ENCODE results near the gene ZNF267.
"Not testable (repeated sequence)": the region's sequence is repeated elsewhere in the genome, so short reads cannot be mapped to it uniquely, and the experiment has no call there.

The ZNF267 gene

GRCh38 chr16:31873556-31874365 lies at the start of gene ZNF267:
TSS of gene ZNF267 (plus strand) at chr16:31873807. CDS start at chr16:31873967, 160 bp downstream.
- peak; percentile 94 for DNase-seq

- no peak for DNase-seq
Observed at GRCh38 chr16:31833047-31833446, 40.6 kb upstream of the ZNF267 start.

DNA sequence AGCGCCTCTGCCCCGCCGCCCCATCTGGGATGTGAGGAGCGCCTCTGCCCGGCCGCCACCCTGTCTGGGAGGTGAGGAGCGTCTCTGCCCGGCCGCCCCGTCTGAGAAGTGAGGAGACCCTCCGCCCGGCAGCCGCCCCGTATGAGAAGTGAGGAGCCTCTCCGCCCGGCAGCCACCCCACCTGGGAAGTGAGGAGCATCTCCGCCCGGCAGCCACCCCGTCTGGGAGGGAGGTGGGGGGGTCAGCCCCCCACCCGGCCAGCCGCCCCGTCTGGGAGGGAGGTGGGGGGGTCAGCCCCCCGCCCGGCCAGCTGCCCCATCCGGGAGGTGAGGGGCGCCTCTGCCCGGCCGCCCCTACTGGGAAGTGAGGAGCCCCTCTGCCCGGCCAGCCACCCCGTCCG lies 37.2 kb upstream of the ZNF267 start:
- DNase-seq, result not testable (repeated sequence)

DNA sequence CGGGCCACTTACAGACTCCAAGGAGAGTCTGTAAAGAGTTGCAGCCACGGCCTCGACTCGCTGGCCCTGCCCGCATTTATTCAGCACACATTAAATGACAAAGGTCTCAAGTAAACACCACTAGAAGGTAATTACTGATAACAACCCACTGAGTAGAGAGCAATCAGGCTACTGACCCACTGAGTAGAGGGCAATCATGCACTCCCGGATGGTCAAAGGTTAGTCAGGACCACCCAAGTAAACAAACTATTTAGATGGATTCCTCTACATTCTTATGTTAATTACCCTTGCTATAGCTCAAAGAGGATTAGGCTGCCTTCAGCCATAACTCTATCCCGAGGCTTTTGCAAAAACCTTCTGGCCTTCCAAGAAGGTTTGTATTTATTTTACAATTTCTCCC lies 30.7 kb upstream of the ZNF267 start:
- no peak for DNase-seq

GRCh38 chr16:31848572-31848971 lies 25.0 kb upstream of the ZNF267 start:
- not testable (repeated sequence) for DNase-seq

- no peak for DNase-seq
Observed at GRCh38 chr16:31853291-31853690, 20.3 kb upstream of the ZNF267 start.

GRCh38 chr16:31860508-31860907 lies 13.1 kb upstream of the ZNF267 start:
- no peak for DNase-seq

DNA sequence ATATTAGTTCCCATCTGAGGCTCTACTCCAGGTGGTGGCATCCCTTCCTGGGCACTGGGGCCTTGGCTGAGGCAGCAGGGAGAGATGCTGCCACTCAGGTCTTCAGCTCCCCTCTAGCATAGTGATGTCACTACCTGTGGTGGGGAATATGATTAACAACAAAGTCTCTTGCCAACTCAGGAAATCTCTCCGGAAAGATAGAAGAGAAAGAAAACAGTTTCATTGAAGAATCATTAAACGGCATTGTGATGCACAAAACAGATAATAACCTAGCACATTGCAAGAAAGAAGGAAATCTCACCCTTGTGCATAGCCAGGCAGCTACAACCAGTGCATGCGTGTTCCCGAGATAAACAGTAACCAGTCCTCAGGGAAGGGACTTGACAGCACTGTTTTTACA lies 12.2 kb upstream of the ZNF267 start:
- no peak for DNase-seq

DNA sequence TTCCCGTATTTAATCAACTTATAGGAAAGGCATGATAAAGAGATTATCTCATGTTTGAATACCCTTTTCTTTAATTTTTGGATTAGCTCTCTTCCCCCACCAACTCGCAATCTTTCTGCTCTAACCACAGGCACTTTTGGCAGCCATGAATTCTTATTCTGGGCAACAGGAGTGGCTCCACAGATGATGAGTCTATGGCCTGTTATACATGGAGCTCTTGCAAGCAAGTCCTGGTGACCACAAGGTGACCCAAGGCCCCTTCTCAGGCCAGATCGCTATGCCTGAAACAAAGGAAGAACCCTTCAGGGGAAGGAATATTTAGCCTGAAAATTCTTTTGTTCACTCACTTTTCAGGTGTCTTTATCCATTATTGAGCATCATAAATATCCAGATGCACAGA lies 10.8 kb upstream of the ZNF267 start:
- no peak for DNase-seq

DNA sequence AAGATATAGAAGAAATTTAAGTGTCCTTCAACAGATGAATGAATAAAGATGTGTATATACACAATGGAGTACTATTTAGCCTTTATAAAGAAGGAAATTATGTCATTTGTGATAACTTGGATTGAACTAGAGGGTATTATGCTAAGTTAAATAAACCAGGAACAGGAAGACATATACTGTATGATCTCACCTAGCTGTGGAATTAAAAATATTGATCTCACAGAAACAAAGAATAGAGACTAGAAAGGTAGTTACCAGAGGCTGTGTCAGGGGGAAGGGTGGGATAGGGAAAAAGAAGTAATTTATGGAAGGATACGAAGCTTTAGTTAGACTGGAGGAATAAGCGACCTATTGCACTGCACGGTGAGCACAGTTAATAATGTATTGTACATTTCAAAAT lies 5.4 kb upstream of the ZNF267 start:
- DNase-seq, result no peak

GRCh38 chr16:31868691-31869167 lies 4.9 kb upstream of the ZNF267 start:
- DNase-seq, result peak; percentile 93

DNA sequence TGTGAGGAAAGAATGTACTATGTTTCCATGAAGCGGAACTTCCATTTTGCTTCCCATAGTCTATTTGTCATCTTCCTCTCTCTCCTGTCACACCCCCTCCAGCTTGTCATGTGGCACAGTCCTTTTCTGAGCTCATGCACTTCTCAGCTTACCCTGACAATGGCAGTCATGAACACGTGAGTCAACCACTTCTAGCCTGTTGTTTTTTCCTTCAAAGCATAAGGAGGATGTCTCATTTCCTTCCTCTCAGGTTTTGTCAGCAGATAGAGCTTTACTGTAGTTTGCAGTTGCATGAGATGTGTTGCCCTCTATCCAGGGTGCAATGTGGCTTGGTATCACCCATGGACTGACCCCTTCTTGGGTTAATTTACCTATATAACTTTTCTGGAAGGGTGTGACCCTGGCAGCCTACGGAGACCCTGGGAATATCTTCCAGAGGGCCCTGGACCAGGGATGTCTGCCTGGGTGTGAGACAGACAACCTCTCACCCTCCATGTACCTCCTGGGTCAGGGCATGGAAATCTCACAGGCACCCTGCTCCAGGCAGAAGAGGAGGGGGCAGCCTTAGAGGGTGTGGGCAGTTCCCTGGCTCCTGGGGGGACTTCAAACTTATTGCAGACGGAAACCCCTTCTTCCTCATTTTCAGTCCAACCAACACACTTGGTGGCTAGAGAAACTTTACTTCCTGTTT lies 4.0 kb upstream of the ZNF267 start:
- DNase-seq, result no peak

DNA sequence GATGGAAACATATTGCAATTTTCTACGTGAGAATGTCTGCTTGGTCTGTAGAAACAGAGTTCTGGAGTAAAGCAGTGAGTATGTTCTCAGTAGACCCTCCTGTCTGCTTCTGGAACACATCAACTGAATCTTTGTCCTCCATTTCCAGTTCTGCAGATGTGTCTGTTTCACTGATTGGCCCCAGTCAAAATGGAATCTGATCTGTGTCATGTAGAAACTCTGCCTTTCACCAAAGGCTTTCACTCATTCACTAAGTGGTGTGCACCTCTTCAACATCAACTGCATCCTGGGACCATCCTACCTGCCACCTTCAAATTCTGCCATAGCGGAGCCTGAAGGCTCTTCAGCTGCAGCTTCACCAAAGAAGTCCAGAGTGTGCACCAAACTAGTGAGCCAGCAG lies 2.8 kb upstream of the ZNF267 start:
- DNase-seq, result no peak

- DNase-seq, result no peak
Observed at GRCh38 chr16:31871510-31871909, 2.1 kb upstream of the ZNF267 start.

DNA sequence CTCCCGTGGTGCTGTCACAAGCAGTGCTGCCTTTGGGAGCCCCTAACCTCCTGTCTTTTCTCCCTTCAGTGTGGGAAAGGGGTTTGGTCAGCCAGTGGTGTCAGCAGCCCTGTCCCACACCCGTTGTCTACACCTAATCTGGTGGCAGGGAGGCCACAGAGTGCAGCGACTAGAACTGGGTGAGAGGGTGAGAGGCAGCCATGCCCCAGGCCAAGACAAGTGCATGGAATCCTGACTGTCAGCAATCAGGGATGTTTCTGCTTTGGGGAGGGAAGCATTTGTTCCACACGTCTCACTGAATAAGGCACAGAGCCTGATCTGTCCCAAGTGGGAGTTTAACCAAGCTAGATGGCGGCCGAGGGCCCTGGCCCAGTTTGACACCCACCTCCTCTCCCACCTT lies 1.4 kb upstream of the ZNF267 start:
- DNase-seq, result no peak

DNA sequence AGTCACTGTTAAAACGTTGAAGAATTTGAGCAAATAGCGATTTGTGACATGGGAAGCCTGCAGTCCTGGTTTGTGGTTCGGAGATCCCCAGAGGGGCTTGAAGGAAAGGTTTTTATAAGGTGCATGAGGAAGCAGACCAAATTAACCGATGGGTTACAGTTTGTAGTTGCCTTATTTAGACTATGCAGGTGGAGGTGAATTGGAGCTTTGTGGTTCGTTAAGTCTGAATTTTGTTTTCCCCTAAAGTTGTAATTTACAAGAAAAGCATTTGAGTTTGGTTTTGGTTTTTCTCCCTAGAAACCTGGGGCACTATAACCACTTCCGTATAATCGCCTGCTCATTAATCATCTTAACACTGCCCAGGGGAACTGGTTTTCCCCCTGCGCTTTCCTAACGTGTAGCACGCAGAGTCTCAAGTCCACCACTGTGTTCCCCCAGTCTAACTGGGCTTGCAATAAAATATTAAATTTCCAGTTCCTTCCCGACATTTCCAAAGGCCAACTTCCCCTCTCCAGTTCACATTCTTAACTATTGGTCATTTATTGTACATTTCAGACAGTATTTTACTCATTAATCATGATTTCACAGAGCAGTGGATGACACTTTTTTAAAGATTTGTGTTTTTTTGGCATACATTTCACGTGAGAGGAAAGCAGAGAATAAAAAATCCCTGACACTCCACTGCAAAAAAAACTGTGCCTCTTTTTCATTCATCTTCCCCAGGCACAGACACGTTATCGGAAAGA lies 932 bp downstream of the ZNF267 start:
- DNase-seq, result no peak

- no peak for DNase-seq
Observed at GRCh38 chr16:31875112-31875803, 1.7 kb downstream of the ZNF267 start.

- DNase-seq, result no peak
Observed at GRCh38 chr16:31875928-31876547, 2.4 kb downstream of the ZNF267 start.

GRCh38 chr16:31876951-31877828 lies 3.6 kb downstream of the ZNF267 start:
- DNase-seq, result no peak

GRCh38 chr16:31877876-31878642 lies 4.5 kb downstream of the ZNF267 start:
- no peak for DNase-seq

- DNase-seq, result no peak
Observed at GRCh38 chr16:31879937-31880321, 6.3 kb downstream of the ZNF267 start.

Measured in activated CD8-positive, alpha-beta memory T cell treated with anti-CD3 and anti-CD28 coated beads for 24 hours (primary cell).